CD4-positive, alpha-beta T cell treated with Interleukin-17A for 4 hours (primary cell): Measurements from ENCODE around the gene ACSL1.

Source experiments
- DNase-seq: peaks from one replicate; pipeline ENCODE4 v3.0.0-alpha.2; 2020; ENCODE audit warnings: mixed read lengths

The ACSL1 gene

DNA sequence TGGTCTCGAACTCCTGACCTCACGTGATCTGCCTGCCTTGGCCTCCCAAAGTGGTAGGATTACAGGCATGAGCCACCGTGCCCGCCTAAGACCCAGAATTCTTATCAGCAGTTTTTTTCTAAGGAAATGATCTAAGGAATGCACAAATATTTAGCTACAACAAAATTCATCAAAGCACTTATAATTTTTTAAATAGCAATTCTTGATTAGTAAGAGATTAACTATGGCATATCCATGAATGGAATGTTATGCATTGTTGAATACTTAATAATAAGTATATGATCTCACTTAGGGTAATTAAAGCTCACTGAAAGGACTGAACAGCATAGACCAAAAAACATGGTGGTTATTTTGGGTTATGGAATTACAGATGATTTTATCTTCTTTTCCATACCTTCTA lies 110.2 kb downstream of the ACSL1 start:
- no peak for DNase-seq

DNA sequence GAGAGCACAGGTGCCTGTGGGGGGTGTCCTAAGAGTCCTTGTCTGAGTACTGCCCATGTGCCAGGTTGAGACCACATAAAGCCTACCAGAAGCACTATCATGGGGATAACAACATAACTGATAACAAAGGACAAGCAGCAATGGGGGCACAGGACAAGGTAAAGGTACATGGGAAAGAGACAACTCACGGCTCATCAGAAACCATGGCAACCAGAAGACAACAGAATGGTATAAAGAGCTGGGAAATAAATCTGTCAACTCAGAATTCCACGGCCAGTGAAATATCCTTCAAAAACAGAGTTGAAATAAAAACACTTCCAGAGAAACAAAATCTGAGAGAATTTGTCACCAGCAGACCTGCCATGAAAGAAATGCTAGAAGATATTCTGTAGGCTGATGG lies 111.9 kb downstream of the ACSL1 start:
- DNase-seq = no peak

DNA sequence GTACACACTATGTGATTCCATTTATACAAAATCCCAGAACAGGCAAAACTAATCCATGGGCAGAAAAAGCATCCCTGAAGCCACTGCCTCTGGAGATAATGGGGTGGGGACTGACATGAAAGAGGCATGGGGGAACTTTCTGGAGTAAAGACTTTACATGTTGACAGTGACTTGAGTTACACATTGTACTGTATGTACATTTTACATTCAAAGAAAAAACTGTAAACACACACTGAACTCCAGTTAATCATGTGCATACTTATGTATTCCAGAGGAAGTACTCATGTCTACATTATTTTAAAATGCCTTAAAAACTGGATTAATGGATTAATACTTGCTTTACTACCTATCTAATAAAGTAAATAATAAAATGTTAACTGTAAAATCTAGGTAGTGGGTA lies 113.4 kb downstream of the ACSL1 start:
- DNase-seq = no peak

DNA sequence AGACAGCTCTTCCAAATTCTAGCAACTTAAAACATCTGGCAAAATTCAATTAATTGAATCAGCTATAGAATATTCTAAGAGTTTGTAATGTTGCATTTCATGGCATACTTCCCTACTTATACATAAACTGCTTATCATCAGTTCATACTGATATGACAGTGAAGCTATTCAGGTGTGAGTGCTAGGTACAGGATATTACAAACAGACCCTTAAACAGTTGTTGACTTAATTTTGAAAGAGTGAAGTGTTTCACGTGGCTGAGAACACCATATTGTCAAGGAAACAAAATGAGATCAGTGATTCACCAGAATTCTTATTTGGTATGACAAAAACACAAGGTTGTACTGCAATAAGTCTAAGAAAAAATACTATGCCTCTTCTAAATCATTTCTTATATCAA lies 119.3 kb downstream of the ACSL1 start:
- DNase-seq = no peak

DNA sequence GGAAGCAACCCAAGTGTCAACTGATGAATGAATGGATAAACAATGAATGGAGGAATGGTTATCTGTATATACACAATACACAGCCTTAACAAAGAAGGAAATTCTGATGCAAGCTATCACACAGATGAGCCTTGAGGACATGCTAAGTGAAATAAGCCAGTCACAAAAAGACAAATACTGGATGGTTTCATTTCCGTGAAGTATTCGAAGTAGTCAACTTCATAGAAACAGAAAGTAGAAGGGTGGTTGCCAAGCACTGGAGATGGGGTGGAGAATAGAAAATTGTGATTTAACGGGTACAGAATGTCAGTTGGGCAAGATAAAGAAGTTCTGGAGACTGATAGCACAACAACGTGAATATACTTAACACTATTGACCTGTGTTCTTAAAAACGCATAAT lies 120.1 kb downstream of the ACSL1 start:
- no peak for DNase-seq
